GM23248 (cell line): ENCODE results near the gene CSHL1.
"Not testable (repeated sequence)": the region's sequence is repeated elsewhere in the genome, so short reads cannot be mapped to it uniquely, and the experiment has no call there.

Source experiments
- EZH2 ChIP-seq: fragments of 200-600 bp; sonication (generic); IDR thresholded peaks from 2 replicates; pipeline ENCODE4 v1.6.1; 2018; ENCODE audit warnings: antibody characterized with exemption, mild to moderate bottlenecking; ENCODE audit not compliant: insufficient read depth, poor library complexity, severe bottlenecking
- EZH2phosphoT487 ChIP-seq: fragments of 200-600 bp; sonication (generic); IDR thresholded peaks from 2 replicates; pipeline ENCODE4 v1.6.1; 2018; ENCODE audit warnings: antibody characterized with exemption, moderate library complexity, mild to moderate bottlenecking, low read depth; ENCODE audit not compliant: insufficient read depth

DNA sequence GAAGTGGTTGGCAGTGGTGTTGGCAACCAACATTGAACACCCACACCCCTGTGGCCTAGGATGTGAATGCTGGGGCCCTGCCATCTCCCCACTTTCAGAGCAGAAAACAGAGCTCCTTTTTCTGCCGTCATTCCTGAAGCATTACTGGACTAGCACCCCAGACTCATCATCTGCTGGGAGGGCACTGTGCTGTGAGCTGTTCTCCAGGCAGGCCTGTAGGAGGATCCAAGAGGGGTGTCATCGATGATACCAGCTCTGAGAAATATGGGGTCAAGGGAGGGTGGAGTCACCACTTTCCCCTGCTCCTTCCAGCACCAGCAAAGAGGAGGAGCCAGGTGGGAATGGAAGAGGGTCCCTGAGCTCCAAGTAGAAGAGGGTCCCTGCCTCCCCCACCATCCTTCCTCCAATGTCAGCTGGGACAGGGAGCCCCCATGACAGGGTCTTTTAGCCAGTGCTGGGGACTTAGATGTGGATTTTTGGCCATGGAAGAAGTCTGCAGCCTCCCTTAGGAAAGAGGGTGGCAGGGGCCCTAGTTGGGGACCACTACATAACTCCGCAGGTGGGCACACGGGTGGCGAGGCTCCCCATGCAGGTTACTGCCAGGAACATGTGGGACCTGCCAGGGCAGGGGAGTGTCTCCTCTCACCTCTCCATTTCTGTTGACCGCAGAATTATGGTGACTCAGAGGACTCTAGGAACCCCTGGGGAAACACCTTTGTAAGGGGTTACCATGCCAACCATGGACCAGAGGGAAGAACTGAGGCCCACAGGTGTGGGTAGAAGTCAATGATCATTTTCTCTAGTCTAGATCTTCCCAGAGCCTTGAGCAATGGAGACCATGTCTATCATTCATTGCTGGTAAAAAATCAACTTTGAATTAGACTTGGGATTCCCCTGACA lies 11.9 kb downstream of the CSHL1 start:
- not testable (repeated sequence) for TF ChIP-seq EZH2, EZH2phosphoT487
